ENCODE results near the gene RIMKLB. TPM values are rescaled to one million over a fixed set of nuclear protein-coding genes. Genes with fewer than 3 reads are reported as not detected.

RIMKLB gene
- total and polyA plus RNA-seq, 2 of the 4 experiments (the other 2 are of a cell fraction) = 12.5 to 18.8 TPM

GRCh38 chr12:8770499-8770898, 72.7 kb downstream of the RIMKLB start:
- Histone ChIP-seq H3K36me3 (ENCODE audit: control insufficient read depth, insufficient read depth, low read length) (peaks cover 2% of the 10 kb centered on the region; the same call in 1 of the 2 replicates), H4K5ac (ENCODE audit: low read depth, low read length) (no peak overlapping the region), H3K27ac (ENCODE audit: insufficient read depth, low read length) (no peak overlapping the region), H3K18ac (ENCODE audit: low read depth, low read length) (no peak overlapping the region), H2AK5ac (ENCODE audit: low read depth, low read length) (no peak overlapping the region), H3K14ac (replicated peaks; ENCODE audit: low read depth, low read length) (no peak overlapping the region), H2BK20ac (ENCODE audit: low read depth, low read length) (no peak overlapping the region), H3K79me1 (ENCODE audit: low read depth in 1 of 2, low read length in 2 of 2) (no peaks in the 10 kb centered on the region), H2AFZ (replicated peaks; ENCODE audit: low read length, poor library complexity) (no peak overlapping the region), H3K9me1 (ENCODE audit: insufficient read depth, low read length) (no peaks in the 10 kb centered on the region), H3K4me2 (ENCODE audit: low read depth, low read length) (no peak overlapping the region), H3K4me1 (ENCODE audit: control insufficient read depth, insufficient read depth, low read length) (no peaks in the 10 kb centered on the region), H3K9ac (ENCODE audit: low read depth, low read length) (no peak overlapping the region), H3K4me3 (ENCODE audit: insufficient read depth, low read depth, low read length) (no peak overlapping the region), H2BK120ac (ENCODE audit: low read depth, low read length) (no peak overlapping the region), H2BK5ac (ENCODE audit: low read depth, low read length, poor library complexity, severe bottlenecking) (no peak overlapping the region), H4K20me1 (ENCODE audit: insufficient read depth, low read length) (no peaks in the 10 kb centered on the region), H3K27me3 (ENCODE audit: control insufficient read depth, insufficient read depth, low read length) (no peaks in the 10 kb centered on the region), H2BK15ac (ENCODE audit: low read depth, low read length) (no peak overlapping the region), H2AK9ac (replicated peaks; ENCODE audit: low read depth, low read length, poor library complexity) (no peak overlapping the region), H3K23ac (ENCODE audit: low read depth, low read length) (no peak overlapping the region), H4K8ac (ENCODE audit: low read depth in 2 of 2, low read length in 2 of 2) (no peak overlapping the region), H3K4ac (ENCODE audit: low read depth, low read length) (no peak overlapping the region), H3K9me3 (ENCODE audit: control insufficient read depth, insufficient read depth, low read length) (no peaks in the 10 kb centered on the region), H3K56ac (ENCODE audit: extremely low read depth, insufficient read depth, low read length) (no peak overlapping the region), H4K91ac (ENCODE audit: insufficient read depth, low read depth, low read length) (no peak overlapping the region)
- intact Hi-C loops (cut with micrococcal nuclease) = no loop called here
- ChIA-PET CTCF (no interaction called here), POLR2A (ENCODE audit: unreplicated experiment) (no interaction called here)
- ATAC-seq (ENCODE audit: low read depth) (no peak), DNase-seq (no peak)
- in situ Hi-C loops (cut with MboI; ENCODE audit: low sequenced_read_pairs) = no loop called here
- BruUV-seq (replicated peaks) = no TSS peak
- dilution Hi-C loops (cut with HindIII; ENCODE audit: low sequenced_read_pairs, unreplicated experiment) = no loop called here
- TF ChIP-seq MAZ (IDR thresholded peaks at IDR 0.05; ENCODE audit: borderline replicate concordance, low read depth, low read length) = no peak
- no peak for TF ChIP-seq CHD1 (IDR thresholded peaks at IDR 0.05; ENCODE audit: low read depth, low read length)
- TF ChIP-seq NFE2L2 (IDR thresholded peaks at IDR 0.05; ENCODE audit: low read depth, low read length) = no peak
- TF ChIP-seq FOS (IDR thresholded peaks at IDR 0.05; ENCODE audit: low read depth, low read length) = no peak
- TF ChIP-seq USF2 (IDR thresholded peaks at IDR 0.05; ENCODE audit: low read depth, low read length) = no peak
- no peak for TF ChIP-seq CTCF (conservative IDR thresholded peaks at IDR 0.05; ENCODE audit: low read depth, low read length)
- no peak for TF ChIP-seq RFX5 (IDR thresholded peaks at IDR 0.05; ENCODE audit: low read depth, low read length)
- TF ChIP-seq MAFK (IDR thresholded peaks at IDR 0.05; ENCODE audit: low read depth, low read length) = no peak
- TF ChIP-seq RAD21 (IDR thresholded peaks at IDR 0.05; ENCODE audit: low read length) = no peak
- no peak for TF ChIP-seq CEBPB (IDR thresholded peaks at IDR 0.05; ENCODE audit: low read depth, low read length)
- TF ChIP-seq POLR2A (IDR thresholded peaks at IDR 0.05; ENCODE audit: low read depth, low read length) = no peak
- no peak for TF ChIP-seq MXI1 (IDR thresholded peaks at IDR 0.05; ENCODE audit: borderline replicate concordance, low read depth, low read length)
- TF ChIP-seq SMC3 (IDR thresholded peaks at IDR 0.05; ENCODE audit: low read depth, low read length) = no peak
- TF ChIP-seq BHLHE40 (IDR thresholded peaks at IDR 0.05; ENCODE audit: low read depth, low read length) = no peak
- no peak for TF ChIP-seq ELK1 (IDR thresholded peaks at IDR 0.05; ENCODE audit: borderline replicate concordance, low read depth, low read length)
- no peak for TF ChIP-seq RCOR1 (IDR thresholded peaks at IDR 0.05; ENCODE audit: insufficient replicate concordance, low read length)
- no CpG with 5 or more reads among the region's 2 CpGs for WGBS, 2 experiments (ENCODE audit: extremely low coverage in 2 of 2, insufficient read length in 1 of 2)
